CD4-positive, CD25-positive, alpha-beta regulatory T cell (primary cell): ENCODE results near the gene CFHR2. TPM values are rescaled to one million over a fixed set of nuclear protein-coding genes. Genes with fewer than 3 reads are reported as not detected.
"Not testable (repeated sequence)": the region's sequence is repeated elsewhere in the genome, so short reads cannot be mapped to it uniquely, and the experiment has no call there.

Experiments
- ATAC-seq, 2 donors: fragments of 150-1000 bp; cut with Tn5 transposase; one replicate each; pipeline ENCODE4 v1.10.0; 2021; ENCODE audit warnings: low read depth in 2 of 2, moderate number of reproducible peaks in 2 of 2, moderate library complexity in 1 of 2
- DNase-seq, 3 donors: peaks; one replicate each; pipeline versions ENCODE4 v3.0.0 to v3.0.0-alpha.2; 2012 to 2022; ENCODE audit warnings: mixed read lengths in 1 of 3
- H3K27ac ChIP-seq: one replicate; pipeline ENCODE4 v1.7.0; 2013; ENCODE audit warnings: mild to moderate bottlenecking, low read length; ENCODE audit not compliant: insufficient read depth, poor library complexity, severe bottlenecking
- H3K27me3 ChIP-seq: one replicate; pipeline ENCODE4 v1.7.0; 2013; ENCODE audit warnings: low read length; ENCODE audit not compliant: control insufficient read depth, insufficient read depth
- H3K36me3 ChIP-seq: one replicate; pipeline ENCODE4 v1.7.0; 2013; ENCODE audit warnings: mild to moderate bottlenecking, low read length, moderate library complexity; ENCODE audit not compliant: control insufficient read depth, insufficient read depth
- H3K4me1 ChIP-seq: 2 replicates; pipeline ENCODE4 v1.7.0; 2013; ENCODE audit warnings: mild to moderate bottlenecking, low read length; ENCODE audit not compliant: insufficient read depth, control insufficient read depth, poor library complexity, severe bottlenecking
- H3K4me3 ChIP-seq: one replicate; pipeline ENCODE4 v1.7.0; 2013; ENCODE audit warnings: low read depth, mild to moderate bottlenecking, low read length, moderate library complexity
- H3K9me3 ChIP-seq, 2 experiments: 1 replicate in 1 of 2; 2 replicates in 1 of 2; pipeline ENCODE4 v1.7.0; 2013; ENCODE audit warnings: low read length in 2 of 2, mild to moderate bottlenecking in 1 of 2, moderate library complexity in 1 of 2; ENCODE audit not compliant: control insufficient read depth in 2 of 2
- H3K27ac Mint-ChIP-seq, 3 donors: one replicate each; pipeline ENCODE4 v1.8.0; 2020 to 2022; ENCODE audit warnings: mild to moderate bottlenecking in 3 of 3, mixed read lengths in 3 of 3, moderate library complexity in 2 of 3
- H3K27me3 Mint-ChIP-seq: one replicate; pipeline ENCODE4 v1.8.0; 2022; ENCODE audit warnings: mild to moderate bottlenecking, mixed read lengths
- H3K36me3 Mint-ChIP-seq: one replicate; pipeline ENCODE4 v1.8.0; 2020; ENCODE audit warnings: mixed read lengths
- H3K4me1 Mint-ChIP-seq, 4 donors: one replicate each; pipeline ENCODE4 v1.8.0; 2020 to 2022; ENCODE audit warnings: mixed read lengths in 4 of 4, mild to moderate bottlenecking in 1 of 4
- H3K4me3 Mint-ChIP-seq, 4 donors: one replicate each; pipeline ENCODE4 v1.8.0; 2020 to 2022; ENCODE audit warnings: mild to moderate bottlenecking in 4 of 4, mixed read lengths in 4 of 4, moderate library complexity in 3 of 4
- H3K9me3 Mint-ChIP-seq, 7 donors: one replicate each; pipeline ENCODE4 v1.8.0; 2020 to 2022; ENCODE audit warnings: mixed read lengths in 7 of 7, mild to moderate bottlenecking in 3 of 7, moderate library complexity in 2 of 7
- polyA plus RNA-seq, 4 donors: library from polyadenylated mRNA; unstranded; fragments of 300-500 nt; fragmentation: Illumina TruSeq; gene quantifications; one replicate each; pipeline ENCODE4 v1.2.3, GENCODE V29; 2021
- total RNA-seq: library from RNA; stranded (reverse); gene quantifications from one replicate; pipeline ENCODE4 v1.2.3, GENCODE V29; 2022

CFHR2 gene
- total and polyA plus RNA-seq, 5 donors from 2014 or later, result not detected

DNA sequence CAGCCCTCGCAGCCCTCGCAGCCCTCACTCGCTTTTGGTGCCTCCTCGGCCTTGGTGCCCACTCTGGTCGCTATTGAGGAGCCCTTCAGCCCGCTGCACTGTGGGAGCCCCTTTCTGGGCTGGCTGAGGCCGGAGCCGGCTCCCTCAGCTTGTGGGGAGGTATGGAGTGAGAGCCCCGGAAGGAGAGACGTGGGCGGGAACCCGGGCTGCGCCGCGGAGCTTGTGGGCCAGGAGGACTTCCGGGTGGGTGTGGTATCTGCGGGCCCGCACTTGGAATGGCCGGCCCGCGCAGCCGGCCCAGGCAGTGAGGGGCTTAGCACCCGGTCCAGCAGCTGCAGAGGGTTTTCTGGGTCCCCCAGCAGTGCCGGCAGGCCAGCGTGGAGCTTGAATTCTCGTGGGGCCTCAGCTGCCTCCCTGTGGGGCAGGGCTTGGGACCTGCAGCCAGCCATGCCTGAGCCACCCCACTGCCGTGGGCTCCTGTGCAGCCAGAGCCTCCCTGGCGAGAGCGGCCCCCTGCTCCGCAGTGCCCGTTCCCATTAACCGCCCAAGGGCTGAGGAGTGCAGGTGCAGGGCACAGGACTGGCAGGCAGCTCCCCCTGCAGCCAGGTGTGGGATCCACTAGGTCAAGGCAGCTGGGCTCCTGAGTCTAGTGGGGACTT lies 9.9 kb upstream of the CFHR2 start:
- Histone ChIP-seq H3K36me3 (no peaks in the 10 kb centered on the region), H3K27ac (no peak overlapping the region), H3K4me1 (no peaks in the 10 kb centered on the region), H3K4me3 (no peak overlapping the region), H3K9me3 (no peaks in the 10 kb centered on the region), H3K27me3 (no peaks in the 10 kb centered on the region)
- no peak overlapping the region for H3K27ac Mint-ChIP-seq
- no peak overlapping the region for H3K4me3 Mint-ChIP-seq
- DNase-seq (no peak), ATAC-seq (no peak)
- peaks cover 0 to 9% (median 2%) of the 10 kb centered on the region in 7 donors for H3K9me3 Mint-ChIP-seq
- no peaks in the 10 kb centered on the region for H3K27me3 Mint-ChIP-seq
- no peaks in the 10 kb centered on the region for H3K36me3 Mint-ChIP-seq
- H3K4me1 Mint-ChIP-seq, result no peaks in the 10 kb centered on the region

DNA sequence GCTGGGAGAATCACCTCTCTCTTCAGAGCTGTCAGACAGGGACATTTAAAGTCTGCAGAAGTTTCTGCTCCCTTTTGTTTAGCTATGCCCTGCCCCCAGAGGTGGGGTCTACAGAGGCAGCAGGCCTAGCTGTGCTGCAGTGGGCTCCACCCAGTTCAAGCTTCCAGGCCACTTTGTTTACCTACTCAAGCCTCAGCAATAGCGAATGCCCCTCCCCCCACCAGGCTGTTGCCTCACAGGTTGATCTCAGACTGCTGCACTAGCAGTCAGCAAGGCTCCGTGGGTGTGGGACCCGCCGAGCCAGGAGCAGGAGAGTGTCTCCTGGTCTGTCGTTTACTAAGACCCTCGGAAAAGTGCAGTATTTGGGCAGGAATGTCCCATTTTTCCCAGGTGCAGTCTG lies 2.1 kb upstream of the CFHR2 start:
- H3K9me3 Mint-ChIP-seq, H3K36me3 ChIP-seq, H3K9me3 ChIP-seq, H3K4me3 ChIP-seq, H3K4me1 ChIP-seq, H3K27me3 ChIP-seq, DNase-seq, ATAC-seq, H3K27ac ChIP-seq, H3K27ac Mint-ChIP-seq, H3K27me3 Mint-ChIP-seq, H3K4me1 Mint-ChIP-seq, H3K36me3 Mint-ChIP-seq, H3K4me3 Mint-ChIP-seq: not testable (repeated sequence)

DNA sequence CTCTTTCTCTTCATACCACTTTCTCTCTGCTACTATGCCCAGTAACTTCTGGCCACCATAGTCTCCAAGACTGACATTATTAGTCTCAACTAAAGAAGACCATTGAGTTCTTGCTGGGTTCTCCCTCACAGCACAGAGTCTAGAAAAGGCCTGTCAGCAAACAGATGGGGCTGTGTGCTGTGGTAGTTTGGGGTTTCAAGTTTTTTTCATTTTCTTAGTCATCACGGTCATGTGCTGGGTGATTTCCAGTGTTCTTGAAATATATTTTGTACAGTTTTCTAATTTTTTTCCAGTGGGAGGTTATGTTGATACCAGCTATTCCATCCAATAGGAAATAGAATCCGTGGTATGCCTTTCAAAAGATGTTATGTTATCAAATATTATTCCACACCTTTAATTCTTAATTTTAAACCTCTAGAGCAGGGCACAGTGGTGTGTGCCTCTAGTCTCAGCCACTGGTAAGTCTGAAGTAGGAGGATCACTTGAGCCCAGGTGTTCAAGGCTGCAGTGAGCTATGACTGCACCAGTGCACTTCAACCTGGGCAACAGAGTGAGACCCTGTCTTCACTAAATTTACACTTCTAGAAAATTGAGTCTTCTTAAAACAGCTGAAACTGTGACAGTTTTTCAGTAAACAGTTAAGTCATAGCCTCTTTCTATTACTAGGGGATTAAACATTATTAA lies 8.3 kb downstream of the CFHR2 start:
- no peak overlapping the region for H3K4me3 Mint-ChIP-seq
- no peaks in the 10 kb centered on the region for H3K36me3 ChIP-seq
- ATAC-seq (no peak), DNase-seq (no peak)
- H3K27ac ChIP-seq, result no peak overlapping the region
- H3K9me3 ChIP-seq, result no peaks in the 10 kb centered on the region
- no peak overlapping the region for H3K27ac Mint-ChIP-seq
- no peaks in the 10 kb centered on the region for H3K27me3 ChIP-seq
- peaks cover 4% of the 10 kb centered on the region for H3K27me3 Mint-ChIP-seq
- no peaks in the 10 kb centered on the region for H3K4me1 ChIP-seq
- no peak overlapping the region for H3K4me3 ChIP-seq
- H3K4me1 Mint-ChIP-seq, result no peaks in the 10 kb centered on the region
- H3K9me3 Mint-ChIP-seq, result peaks cover 0 to 8% (median 0%) of the 10 kb centered on the region in 7 donors
- no peaks in the 10 kb centered on the region for H3K36me3 Mint-ChIP-seq

DNA sequence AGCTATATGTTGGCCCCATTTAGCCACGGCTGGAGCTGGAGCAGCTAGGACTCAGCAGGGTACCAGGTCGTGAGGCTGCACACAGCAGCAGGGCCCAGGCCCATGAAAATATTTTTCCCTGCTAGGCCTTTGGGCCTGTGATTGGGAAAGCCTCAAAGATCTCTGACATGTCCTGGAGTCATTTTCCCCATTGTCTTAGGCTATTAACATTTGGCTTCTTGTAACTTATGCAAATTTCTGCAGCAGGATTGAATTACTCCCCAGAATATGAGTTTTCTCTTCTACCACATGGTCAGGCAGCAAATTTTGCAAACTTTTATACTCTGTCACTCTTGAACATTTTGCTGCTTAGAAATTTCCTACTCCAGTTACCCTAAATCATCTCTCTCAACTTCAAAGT lies 11.2 kb downstream of the CFHR2 start:
- DNase-seq (no peak), ATAC-seq (no peak)
- Histone ChIP-seq H3K36me3 (no peaks in the 10 kb centered on the region), H3K9me3 (no peaks in the 10 kb centered on the region), H3K4me3 (no peak overlapping the region), H3K27me3 (no peaks in the 10 kb centered on the region), H3K27ac (no peak overlapping the region), H3K4me1 (no peaks in the 10 kb centered on the region)
- no peaks in the 10 kb centered on the region for H3K36me3 Mint-ChIP-seq
- H3K4me3 Mint-ChIP-seq, result no peak overlapping the region
- no peak overlapping the region for H3K27ac Mint-ChIP-seq
- H3K4me1 Mint-ChIP-seq, result no peaks in the 10 kb centered on the region
- H3K9me3 Mint-ChIP-seq, result peaks cover 0 to 8% (median 0%) of the 10 kb centered on the region in 7 donors
- peaks cover 4% of the 10 kb centered on the region for H3K27me3 Mint-ChIP-seq

DNA sequence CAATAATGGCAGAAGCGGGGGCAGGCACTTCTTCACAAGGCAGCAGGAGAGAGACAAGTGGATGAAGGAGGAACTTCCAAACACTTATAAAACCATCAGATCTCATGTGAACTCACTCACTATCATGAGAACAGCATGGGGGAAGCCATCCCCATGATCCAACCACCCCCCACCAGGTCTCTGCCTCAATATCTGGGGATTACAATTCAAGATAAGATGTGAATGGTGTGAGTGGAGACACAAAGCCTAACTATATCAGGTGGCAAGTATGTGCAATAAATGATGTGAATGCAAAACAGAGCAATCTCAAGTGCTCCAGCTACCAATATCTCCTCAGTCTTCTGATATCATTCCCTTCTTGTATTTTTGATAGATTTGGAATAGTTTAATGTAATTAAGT lies 12.4 kb downstream of the CFHR2 start:
- DNase-seq (no peak), ATAC-seq (no peak)
- Histone ChIP-seq H3K4me3 (no peak overlapping the region), H3K27me3 (no peaks in the 10 kb centered on the region), H3K36me3 (no peaks in the 10 kb centered on the region), H3K4me1 (no peaks in the 10 kb centered on the region), H3K27ac (no peak overlapping the region), H3K9me3 (no peaks in the 10 kb centered on the region)
- Mint-ChIP-seq H3K9me3 (peaks cover 0 to 8% (median 0%) of the 10 kb centered on the region in 7 donors), H3K27me3 (peaks cover 4% of the 10 kb centered on the region), H3K27ac (no peak overlapping the region), H3K36me3 (no peaks in the 10 kb centered on the region), H3K4me3 (no peak overlapping the region), H3K4me1 (no peaks in the 10 kb centered on the region)

DNA sequence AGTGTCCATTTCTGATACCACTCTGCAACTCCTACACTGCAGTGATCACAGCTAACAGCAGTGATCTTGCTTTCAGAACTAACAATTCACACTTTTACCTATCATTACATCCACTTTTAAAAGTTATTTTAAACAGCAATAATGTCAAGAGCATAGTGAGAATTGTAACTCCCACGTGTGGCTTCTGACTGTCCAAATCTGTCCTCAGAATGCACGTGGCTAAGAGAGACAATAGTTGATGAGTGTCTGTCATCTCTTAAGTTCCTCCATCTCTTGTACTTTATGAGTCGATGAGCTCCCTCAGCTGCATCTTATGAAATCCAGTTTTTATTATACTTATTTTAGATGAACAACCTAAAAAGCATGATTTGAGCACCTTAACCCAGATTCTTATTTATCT lies 17.3 kb downstream of the CFHR2 start:
- H3K36me3 ChIP-seq, result no peaks in the 10 kb centered on the region
- Mint-ChIP-seq H3K9me3 (peaks cover 0 to 6% (median 0%) of the 10 kb centered on the region in 7 donors), H3K27me3 (no peaks in the 10 kb centered on the region), H3K4me1 (no peaks in the 10 kb centered on the region), H3K36me3 (no peaks in the 10 kb centered on the region), H3K27ac (no peak overlapping the region), H3K4me3 (no peak overlapping the region)
- ATAC-seq (no peak), DNase-seq (no peak)
- no peak overlapping the region for H3K4me3 ChIP-seq
- no peak overlapping the region for H3K27ac ChIP-seq
- no peaks in the 10 kb centered on the region for H3K27me3 ChIP-seq
- no peaks in the 10 kb centered on the region for H3K9me3 ChIP-seq
- no peaks in the 10 kb centered on the region for H3K4me1 ChIP-seq

DNA sequence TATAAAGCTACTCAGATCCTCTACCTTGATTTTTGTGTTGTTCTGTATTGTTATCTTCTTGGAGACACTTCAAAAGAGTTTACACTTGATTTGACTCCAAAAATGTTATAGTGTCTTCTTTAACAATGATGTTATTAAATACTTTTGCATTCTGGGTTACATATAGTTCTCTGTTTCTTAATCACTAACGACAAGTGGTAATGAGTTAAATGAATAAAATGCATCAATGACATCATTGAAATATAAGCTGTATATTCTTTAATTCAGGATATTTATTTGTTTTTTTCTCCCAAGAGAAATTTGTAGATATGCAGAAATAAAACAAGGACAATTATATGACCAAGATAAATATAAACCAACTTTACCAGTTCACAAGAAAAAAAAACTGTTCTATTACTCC lies 26.6 kb downstream of the CFHR2 start:
- DNase-seq (no peak), ATAC-seq (no peak)
- Mint-ChIP-seq H3K27ac (no peak overlapping the region), H3K27me3 (no peaks in the 10 kb centered on the region), H3K36me3 (no peaks in the 10 kb centered on the region), H3K9me3 (peaks cover 0 to 1% (median 0%) of the 10 kb centered on the region in 7 donors), H3K4me1 (no peaks in the 10 kb centered on the region), H3K4me3 (no peak overlapping the region)
- Histone ChIP-seq H3K4me3 (no peak overlapping the region), H3K27ac (no peak overlapping the region), H3K4me1 (no peaks in the 10 kb centered on the region), H3K9me3 (no peaks in the 10 kb centered on the region), H3K36me3 (no peaks in the 10 kb centered on the region), H3K27me3 (no peaks in the 10 kb centered on the region)

DNA sequence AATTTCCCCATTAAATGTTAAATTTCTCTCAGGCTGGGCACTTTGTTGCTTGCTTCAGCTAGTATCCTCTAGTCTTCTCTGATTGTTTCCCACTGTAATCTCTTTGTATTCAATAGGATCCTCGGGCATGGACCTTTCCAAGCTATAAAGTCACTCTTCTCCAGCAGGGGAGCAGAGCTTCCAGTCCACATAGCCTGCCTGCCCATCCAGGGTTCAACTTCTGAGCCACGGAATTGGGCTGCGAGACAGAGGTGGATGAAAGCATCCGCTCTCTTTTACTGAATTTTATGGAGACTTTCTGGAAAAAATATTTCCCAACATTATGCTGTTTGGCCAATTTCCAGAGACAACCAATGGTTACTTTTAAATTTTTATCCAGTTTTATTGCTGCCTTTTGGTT lies 32.7 kb downstream of the CFHR2 start:
- H3K9me3 Mint-ChIP-seq, result peaks cover 0 to 1% (median 0%) of the 10 kb centered on the region in 7 donors
- H3K9me3 ChIP-seq, result no peaks in the 10 kb centered on the region
- H3K4me1 Mint-ChIP-seq, result no peaks in the 10 kb centered on the region
- H3K4me1 ChIP-seq, result no peaks in the 10 kb centered on the region
- no peaks in the 10 kb centered on the region for H3K36me3 Mint-ChIP-seq
- no peaks in the 10 kb centered on the region for H3K27me3 Mint-ChIP-seq
- H3K27ac ChIP-seq, result no peak overlapping the region
- no peak overlapping the region for H3K4me3 Mint-ChIP-seq
- H3K36me3 ChIP-seq, result no peaks in the 10 kb centered on the region
- no peaks in the 10 kb centered on the region for H3K27me3 ChIP-seq
- H3K4me3 ChIP-seq, result no peak overlapping the region
- DNase-seq (no peak), ATAC-seq (no peak)
- H3K27ac Mint-ChIP-seq, result no peak overlapping the region
